ENCODE measurements around the gene ALDH16A1. TPM values are rescaled to one million over a fixed set of nuclear protein-coding genes. Genes with fewer than 3 reads are reported as not detected.

Gene ALDH16A1
- total and polyA plus RNA-seq, 10 of the 15 experiments (the other 5 are each of a cell fraction or from before 2014, with no cell fraction given), result 1.7 to 49.3 (median 18.1) TPM

DNA sequence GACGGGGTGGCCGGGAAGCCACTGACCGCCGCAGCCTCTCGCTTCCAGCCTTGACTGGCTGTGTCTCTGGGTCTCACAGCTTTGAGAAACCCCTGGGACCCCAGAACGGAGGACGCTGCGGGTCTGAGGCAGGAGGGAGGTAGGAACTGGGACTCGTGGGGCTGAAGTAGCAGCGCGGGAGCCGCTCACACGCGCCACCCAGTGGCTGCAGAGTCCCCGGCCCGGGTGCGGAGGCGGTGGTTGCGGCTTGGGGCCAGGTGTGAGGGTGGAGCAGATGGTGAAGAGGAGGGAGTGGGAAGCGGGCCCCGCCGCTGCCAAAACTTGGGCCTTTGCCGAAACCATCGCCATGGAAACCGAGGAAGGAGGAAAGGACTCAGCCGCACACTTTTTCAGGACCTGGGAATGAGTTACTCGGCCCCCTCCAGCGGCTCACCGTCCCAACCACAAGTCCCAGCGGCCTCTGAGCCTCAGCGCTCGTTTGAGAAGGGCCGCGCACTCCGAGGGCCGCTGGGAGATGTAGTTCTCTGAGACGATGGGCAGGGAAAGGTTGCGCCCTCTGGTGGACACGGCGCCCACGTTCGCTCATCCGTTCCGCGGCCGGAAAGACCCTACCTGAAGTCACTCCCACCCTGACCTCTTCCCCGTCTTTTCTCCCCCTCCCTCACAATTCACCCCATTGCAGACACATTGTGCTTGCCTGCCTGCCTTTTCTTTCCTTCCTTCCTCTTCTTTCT, 9.5 kb upstream of the ALDH16A1 start (continued):
- TF ChIP-seq, protein P1, sequence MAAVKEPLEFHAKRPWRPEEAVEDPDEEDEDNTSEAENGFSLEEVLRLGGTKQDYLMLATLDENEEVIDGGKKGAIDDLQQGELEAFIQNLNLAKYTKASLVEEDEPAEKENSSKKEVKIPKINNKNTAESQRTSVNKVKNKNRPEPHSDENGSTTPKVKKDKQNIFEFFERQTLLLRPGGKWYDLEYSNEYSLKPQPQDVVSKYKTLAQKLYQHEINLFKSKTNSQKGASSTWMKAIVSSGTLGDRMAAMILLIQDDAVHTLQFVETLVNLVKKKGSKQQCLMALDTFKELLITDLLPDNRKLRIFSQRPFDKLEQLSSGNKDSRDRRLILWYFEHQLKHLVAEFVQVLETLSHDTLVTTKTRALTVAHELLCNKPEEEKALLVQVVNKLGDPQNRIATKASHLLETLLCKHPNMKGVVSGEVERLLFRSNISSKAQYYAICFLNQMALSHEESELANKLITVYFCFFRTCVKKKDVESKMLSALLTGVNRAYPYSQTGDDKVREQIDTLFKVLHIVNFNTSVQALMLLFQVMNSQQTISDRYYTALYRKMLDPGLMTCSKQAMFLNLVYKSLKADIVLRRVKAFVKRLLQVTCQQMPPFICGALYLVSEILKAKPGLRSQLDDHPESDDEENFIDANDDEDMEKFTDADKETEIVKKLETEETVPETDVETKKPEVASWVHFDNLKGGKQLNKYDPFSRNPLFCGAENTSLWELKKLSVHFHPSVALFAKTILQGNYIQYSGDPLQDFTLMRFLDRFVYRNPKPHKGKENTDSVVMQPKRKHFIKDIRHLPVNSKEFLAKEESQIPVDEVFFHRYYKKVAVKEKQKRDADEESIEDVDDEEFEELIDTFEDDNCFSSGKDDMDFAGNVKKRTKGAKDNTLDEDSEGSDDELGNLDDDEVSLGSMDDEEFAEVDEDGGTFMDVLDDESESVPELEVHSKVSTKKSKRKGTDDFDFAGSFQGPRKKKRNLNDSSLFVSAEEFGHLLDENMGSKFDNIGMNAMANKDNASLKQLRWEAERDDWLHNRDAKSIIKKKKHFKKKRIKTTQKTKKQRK (IDR thresholded peaks at IDR 0.05; ENCODE audit: low read depth, low read length), result no peak
- TF ChIP-seq FOS (IDR thresholded peaks at IDR 0.05; ENCODE audit: borderline replicate concordance, extremely low read depth, insufficient read length) (no peak), BACH1 (IDR thresholded peaks at IDR 0.05; ENCODE audit: borderline replicate concordance) (peak; percentile 37; the same call in 1 of the 2 replicates), SP1 (IDR thresholded peaks at IDR 0.05; ENCODE audit: low read depth, low read length) (peak; percentile 63), SMC3 (IDR thresholded peaks at IDR 0.05; ENCODE audit: borderline replicate concordance, low read length) (peak; percentile 88), ZNF384 (IDR thresholded peaks at IDR 0.05; ENCODE audit: borderline replicate concordance, low read depth, low read length) (no peak), GATAD2B (conservative IDR thresholded peaks at IDR 0.05; ENCODE audit: low read depth) (peak; percentile 96), EP300 (IDR thresholded peaks at IDR 0.05; ENCODE audit: borderline replicate concordance in 1 of 2, control insufficient read depth in 1 of 2, low read depth in 2 of 2, low read length in 2 of 2) (no peak), BRCA1 (IDR thresholded peaks at IDR 0.05; ENCODE audit: low read depth, low read length) (no peak), ZNF622 (IDR thresholded peaks at IDR 0.05) (no peak), HCFC1 (IDR thresholded peaks at IDR 0.05; ENCODE audit: low read length) (peak; percentile 99), WRNIP1 (IDR thresholded peaks at IDR 0.05; ENCODE audit: borderline replicate concordance, low read depth, low read length) (no peak), RELB (IDR thresholded peaks at IDR 0.05; ENCODE audit: low read depth) (peak; percentile 63; the same call in 1 of the 2 replicates)
- TF ChIP-seq, protein P2, sequence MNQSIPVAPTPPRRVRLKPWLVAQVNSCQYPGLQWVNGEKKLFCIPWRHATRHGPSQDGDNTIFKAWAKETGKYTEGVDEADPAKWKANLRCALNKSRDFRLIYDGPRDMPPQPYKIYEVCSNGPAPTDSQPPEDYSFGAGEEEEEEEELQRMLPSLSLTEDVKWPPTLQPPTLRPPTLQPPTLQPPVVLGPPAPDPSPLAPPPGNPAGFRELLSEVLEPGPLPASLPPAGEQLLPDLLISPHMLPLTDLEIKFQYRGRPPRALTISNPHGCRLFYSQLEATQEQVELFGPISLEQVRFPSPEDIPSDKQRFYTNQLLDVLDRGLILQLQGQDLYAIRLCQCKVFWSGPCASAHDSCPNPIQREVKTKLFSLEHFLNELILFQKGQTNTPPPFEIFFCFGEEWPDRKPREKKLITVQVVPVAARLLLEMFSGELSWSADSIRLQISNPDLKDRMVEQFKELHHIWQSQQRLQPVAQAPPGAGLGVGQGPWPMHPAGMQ (IDR thresholded peaks at IDR 0.05; ENCODE audit: borderline replicate concordance), result peak; percentile 46; the same call in 1 of the 2 replicates

All from GM12878 (cell line).